Endometrial microvascular endothelial cells (primary cell): ENCODE measurements around the gene CRYL1. TPM values are rescaled to one million over a fixed set of nuclear protein-coding genes. Genes with fewer than 3 reads are reported as not detected.

ENCODE experiments used
- in situ Hi-C: cut with HindIII; loops from 2 replicates; pipeline ENCODE4 v1.10.0; 2017; ENCODE audit warnings: low sequenced_read_pairs, low pct_unique_long_range_greater_than_20kb; ENCODE audit errors: inconsistent ontology term
- total RNA-seq: library from RNA; depleted of rRNA; stranded (reverse); fragments of >200 nt; gene quantifications from one replicate; pipeline ENCODE4 v1.2.3, GENCODE V29; 2015; ENCODE audit errors: inconsistent ontology term

The CRYL1 gene
- total RNA-seq, 1 donor from 2014 or later: 53.2 TPM

DNA sequence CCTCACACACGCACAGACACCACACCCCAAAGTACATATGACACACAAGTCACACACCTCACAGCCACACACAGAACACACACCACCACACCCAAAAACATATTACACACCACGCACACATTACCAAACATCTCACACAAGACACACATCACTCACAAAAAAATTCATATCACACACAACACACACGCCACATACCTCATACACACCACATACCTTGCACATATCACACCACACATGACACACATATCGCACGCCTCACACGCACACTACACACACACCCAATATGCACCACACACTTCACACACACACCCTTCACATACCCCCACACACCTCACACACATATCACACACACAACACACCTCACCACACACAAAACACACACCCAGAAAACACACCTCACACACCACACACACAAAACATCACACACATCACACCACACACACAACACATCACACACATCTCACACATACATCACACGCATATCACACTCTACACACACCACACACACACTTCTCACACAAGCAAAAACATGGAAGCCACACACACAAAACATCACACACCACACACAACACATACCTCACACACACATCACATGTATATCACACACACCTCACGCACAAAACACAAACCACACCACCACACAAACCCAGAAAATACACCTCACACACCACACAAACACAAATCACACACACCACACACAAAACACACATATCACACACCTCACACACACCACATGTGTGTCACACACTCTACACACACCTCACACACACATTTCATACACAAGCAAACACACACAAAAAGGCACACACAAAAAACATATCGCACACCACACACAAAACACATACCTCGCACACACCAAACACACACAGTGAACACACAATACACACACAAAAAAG lies 132.1 kb downstream of the CRYL1 start:
- in situ Hi-C loops: no loop called here

- in situ Hi-C loops: no loop called here
Observed at GRCh38 chr13:20392530-20392929, 133.1 kb downstream of the CRYL1 start.

DNA sequence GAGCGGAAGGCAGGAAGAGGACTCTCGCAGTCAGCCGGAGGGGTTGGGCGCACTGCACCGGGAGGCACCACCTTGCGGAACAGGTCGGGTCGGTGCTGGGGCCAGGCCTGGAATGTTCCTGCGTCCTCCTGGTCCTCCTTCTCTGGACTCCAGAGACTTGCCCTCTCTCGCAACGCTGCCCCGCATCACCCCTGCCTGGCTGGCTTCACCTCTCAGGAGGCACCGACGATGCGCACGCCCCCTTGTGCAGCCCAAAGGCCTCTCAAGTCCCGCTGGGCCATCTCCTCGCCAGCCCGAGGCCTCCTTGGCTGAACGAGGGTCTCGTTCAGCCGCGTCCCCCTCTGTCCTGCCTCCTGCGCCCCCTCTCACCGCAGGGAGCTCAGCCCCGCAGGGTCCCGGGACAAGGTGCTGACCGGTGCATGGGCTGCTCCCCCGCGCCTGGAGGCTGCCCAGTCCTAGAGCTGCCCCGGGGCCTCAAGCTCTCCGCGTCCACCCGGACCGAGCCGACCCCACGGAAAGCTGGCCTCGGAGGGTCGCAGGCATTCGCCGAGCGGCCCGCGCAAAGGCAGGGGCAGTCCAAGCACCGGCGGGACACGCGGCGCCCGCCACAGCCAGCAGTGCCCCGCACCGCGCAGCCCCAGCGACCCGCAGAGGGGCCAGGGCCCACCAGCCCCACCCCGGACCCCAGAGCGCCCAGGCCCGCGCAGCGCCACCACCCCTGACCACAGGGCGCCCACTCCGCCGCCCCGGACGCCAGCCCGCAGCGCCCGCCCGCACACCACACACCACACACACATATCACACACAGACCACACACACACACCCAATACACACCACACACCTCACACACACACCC lies 133.8 kb downstream of the CRYL1 start:
- in situ Hi-C loops: no loop called here

DNA sequence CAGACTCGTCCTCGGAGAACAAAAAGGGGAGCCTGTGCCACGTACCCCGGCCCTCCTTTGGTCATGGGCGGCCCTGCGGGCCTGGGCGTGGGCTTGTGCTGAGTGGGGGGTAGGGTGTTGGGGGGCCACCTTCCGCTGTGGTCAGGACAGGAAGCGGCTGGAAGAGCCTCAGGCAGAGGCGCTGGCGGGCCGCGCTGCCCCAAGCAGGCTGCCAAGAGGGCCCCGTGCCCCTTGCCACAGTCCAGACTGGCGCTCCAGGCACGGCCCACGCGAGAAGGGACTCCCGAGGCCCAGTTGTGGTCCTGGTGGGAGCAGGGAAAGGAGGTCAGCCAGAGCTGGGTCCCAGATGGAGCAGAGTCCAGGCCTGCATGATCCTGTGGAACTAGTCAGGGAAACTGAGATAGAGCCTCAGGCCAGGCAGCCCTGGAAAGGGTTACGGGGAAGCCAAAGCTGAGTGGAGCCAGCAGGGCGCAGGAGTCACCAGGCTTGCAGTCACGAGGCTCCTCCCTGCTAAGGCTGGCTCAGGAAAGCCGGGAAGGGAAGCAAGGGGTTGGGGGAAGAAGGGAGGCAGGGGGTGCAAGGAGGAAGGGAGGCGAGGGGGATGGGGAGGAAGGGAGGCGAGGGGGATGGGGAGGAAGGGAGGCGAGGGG lies 135.0 kb downstream of the CRYL1 start:
- in situ Hi-C loops: no loop called here

GRCh38 chr13:20389696-20390525 lies 135.7 kb downstream of the CRYL1 start:
- in situ Hi-C loops: no loop called here

- in situ Hi-C loops: no loop called here
Observed at GRCh38 chr13:20388184-20388583, 137.5 kb downstream of the CRYL1 start.

DNA sequence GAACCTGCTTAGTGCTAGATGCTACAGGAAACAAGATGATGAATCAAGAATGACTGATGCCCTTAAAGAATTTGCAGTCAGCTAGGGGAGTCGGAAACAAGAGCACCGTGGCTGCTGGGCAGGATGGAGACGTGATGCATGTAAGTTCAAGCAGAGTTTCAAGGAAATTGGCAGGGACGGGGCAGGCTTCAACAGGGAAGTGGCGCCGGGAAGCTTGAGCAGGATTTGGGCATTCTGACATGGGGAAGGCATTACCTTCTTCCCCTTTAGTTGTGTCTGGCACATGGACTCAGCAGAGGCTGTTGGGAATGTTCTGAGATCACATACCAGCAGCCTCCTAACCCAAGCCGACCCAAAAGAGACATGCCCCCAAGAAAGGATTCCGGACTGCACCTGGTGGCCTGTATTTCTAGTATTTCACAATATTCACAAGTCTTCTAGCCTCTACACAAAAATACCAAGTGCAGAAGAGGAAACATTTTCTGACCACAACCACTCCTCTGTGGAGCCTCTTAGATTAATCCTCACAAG lies 138.2 kb downstream of the CRYL1 start:
- in situ Hi-C loops: no loop called here

DNA sequence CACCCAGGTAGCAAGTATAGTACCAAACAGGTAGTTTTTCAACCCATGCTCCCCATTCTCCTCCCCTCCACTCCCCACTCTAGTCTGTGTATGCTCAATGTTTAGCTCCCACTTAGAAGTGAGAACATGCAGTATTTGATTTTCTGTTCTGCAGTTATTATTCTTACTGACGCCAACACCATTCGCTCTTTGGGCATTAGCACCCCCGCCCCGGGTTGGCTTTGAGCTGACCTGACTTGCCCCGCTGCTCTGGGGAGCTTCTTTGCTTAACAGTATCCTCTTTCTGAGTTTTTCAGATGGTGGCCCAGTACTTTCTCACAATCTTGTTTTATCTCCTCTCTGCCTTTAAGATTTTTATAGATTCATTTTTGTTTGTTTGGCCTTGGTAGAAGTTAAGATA lies 138.7 kb downstream of the CRYL1 start:
- in situ Hi-C loops: no loop called here

GRCh38 chr13:20383058-20383457 lies 142.6 kb downstream of the CRYL1 start:
- in situ Hi-C loops: no loop called here

DNA sequence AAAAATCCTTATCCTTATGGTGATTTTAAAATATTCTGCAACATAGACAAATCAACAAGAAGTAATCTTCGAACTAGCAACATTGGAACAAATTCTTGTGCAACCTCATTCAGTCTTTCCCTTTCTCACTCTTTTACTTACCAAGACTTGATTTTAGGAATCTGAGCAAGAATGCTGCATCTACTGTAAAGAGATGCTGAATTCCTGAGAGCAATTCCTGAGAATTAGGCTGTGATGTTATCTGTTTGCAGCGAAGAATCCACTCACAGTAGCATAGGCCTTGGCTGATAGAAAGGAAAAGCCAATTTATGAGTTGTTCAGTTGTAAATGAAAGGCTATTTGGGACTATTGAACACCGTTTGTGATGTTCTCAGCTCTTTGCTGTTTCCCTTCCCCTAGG lies 144.3 kb downstream of the CRYL1 start:
- in situ Hi-C loops: no loop called here

- in situ Hi-C loops: no loop called here
Observed at GRCh38 chr13:20378721-20379120, 146.9 kb downstream of the CRYL1 start.

GRCh38 chr13:20377720-20378119 lies 147.9 kb downstream of the CRYL1 start:
- in situ Hi-C loops: no loop called here

DNA sequence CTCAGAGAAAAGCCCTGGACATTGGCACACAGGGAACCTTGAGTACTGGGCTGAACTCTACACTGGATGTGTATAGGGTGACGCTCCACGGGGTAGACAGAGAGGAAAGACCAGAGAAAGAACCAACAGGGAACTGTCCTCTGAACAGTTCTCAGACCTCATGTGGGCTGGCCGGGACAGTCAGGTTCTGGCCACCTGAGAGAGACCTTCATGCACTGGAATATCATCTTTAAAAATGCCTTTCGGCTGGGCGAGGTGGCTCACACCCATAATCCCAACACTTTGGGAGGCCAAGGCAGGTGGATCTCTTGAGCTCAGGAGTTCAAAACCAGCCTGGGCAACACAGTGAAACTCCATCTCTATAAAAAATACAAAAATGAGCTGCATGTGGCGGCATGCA lies 149.8 kb downstream of the CRYL1 start:
- in situ Hi-C loops: no loop called here

- in situ Hi-C loops: no loop called here
Observed at GRCh38 chr13:20373861-20374260, 151.8 kb downstream of the CRYL1 start.

DNA sequence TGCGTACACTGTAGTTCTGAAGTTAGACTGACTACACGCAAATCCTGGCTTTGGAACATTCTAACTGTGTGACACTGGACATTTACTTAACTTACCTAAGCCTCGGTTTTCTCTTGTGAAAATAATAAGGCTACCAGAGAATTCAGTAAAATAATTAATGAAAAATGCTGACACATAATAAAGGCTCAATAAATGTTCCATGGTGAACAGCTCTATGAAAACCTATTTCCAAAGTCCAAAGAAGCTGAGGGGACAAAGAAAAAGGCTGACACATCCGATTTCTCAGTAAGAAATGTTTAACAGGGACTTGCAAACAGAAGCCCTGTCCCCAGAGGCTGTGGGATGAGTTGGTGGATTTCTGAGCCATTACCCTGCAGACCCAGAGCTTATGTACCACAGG lies 153.8 kb downstream of the CRYL1 start:
- in situ Hi-C loops: no loop called here

DNA sequence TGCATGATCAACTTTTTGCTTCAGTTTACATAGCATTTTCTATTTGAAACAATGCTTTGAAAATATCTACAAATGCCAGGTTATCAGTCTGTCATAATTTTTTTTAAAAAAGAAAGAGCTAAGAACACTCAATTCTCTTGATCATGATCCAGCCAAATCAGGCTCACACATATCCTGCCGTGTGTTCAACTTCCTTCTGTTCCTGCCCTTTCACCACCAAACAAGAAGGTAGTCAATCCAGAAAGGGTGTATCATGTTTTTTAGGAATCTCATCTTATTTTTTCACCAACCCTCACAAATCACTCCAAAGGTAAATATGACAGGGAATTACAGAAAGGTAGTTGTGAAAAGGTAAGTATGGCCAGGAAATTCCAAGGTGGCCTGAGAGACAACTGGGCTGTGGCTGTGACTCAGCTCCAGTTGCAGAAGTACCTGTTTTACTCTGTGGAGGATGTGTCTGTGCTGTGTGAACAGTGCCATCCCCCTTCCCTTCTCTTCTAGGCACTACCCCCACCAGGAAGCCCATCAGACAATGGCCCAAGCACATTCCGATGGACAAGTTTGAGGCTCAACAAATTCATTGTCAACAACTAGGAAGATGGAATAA lies 154.7 kb downstream of the CRYL1 start:
- in situ Hi-C loops: no loop called here

GRCh38 chr13:20369886-20370361 lies 155.7 kb downstream of the CRYL1 start:
- in situ Hi-C loops: no loop called here

DNA sequence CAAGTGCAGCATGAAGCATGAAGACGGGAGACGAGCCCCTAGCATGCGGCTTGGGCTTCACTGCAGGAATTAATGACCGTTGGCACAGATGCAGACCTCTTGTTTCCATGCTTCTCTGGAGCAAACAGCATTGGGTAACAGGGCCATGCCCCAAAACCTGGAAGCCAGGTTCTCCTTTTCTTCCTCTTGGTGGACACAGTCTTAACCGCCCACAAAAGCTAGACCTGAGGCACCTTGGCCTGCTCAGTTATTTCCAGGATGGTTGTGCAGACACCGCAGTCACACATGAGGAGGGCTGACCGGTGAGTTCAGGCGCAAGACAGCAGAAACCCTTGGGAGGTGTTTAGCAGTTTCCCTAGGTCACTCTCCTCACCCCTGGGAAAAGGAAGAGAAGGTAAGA lies 159.6 kb downstream of the CRYL1 start:
- in situ Hi-C loops: no loop called here
